Nephron (organoid): ENCODE data around the gene RASA3.

Experiments used
- H3K27ac Mint-ChIP-seq, 3 experiments: 2 replicates each; pipeline ENCODE4 v1.8.0; 2020; ENCODE audit warnings: mixed read lengths in 3 of 3, mild to moderate bottlenecking in 2 of 3, moderate library complexity in 1 of 3
- H3K27me3 Mint-ChIP-seq: 2 replicates; pipeline ENCODE4 v1.8.0; 2021; ENCODE audit warnings: low read depth, mild to moderate bottlenecking, moderate library complexity, mixed read lengths
- H3K36me3 Mint-ChIP-seq: 2 replicates; pipeline ENCODE4 v1.8.0; 2020; ENCODE audit warnings: low read depth, mixed read lengths
- H3K4me1 Mint-ChIP-seq: 2 replicates; pipeline ENCODE4 v1.8.0; 2020; ENCODE audit warnings: mixed read lengths
- H3K4me3 Mint-ChIP-seq, 3 experiments: 2 replicates each; pipeline ENCODE4 v1.8.0; 2020; ENCODE audit warnings: mild to moderate bottlenecking in 3 of 3, mixed read lengths in 3 of 3, moderate library complexity in 2 of 3
- H3K9me3 Mint-ChIP-seq: 2 replicates; pipeline ENCODE4 v1.8.0; 2020; ENCODE audit warnings: mixed read lengths
- CTCF ChIP-seq, 3 experiments: fragments of 200-600 bp; sonication (generic); IDR thresholded peaks; one replicate each; pipeline ENCODE4 v1.5.0; 2021; ENCODE audit warnings: antibody characterized with exemption in 3 of 3; ENCODE audit not compliant: unreplicated experiment in 3 of 3

RASA3 gene

GRCh38 chr13:113996912-113997745 is 135.3 kb downstream of the RASA3 start:
- peak overlapping the region in 1 of 3 experiments; percentile 39 for H3K27ac Mint-ChIP-seq
- H3K27me3 Mint-ChIP-seq: no peaks in the 10 kb centered on the region
- peaks cover 33% of the 10 kb centered on the region for H3K4me1 Mint-ChIP-seq
- peaks cover 14% of the 10 kb centered on the region for H3K36me3 Mint-ChIP-seq
- no peaks in the 10 kb centered on the region for H3K9me3 Mint-ChIP-seq
- no peak for TF ChIP-seq CTCF (IDR thresholded peaks at IDR 0.05; ENCODE audit: unreplicated experiment in 3 of 3)
- no peak overlapping the region for H3K4me3 Mint-ChIP-seq

GRCh38 chr13:113996081-113996911 is 136.1 kb downstream of the RASA3 start:
- Mint-ChIP-seq H3K4me3 (no peak overlapping the region), H3K4me1 (peaks cover 39% of the 10 kb centered on the region), H3K9me3 (no peaks in the 10 kb centered on the region), H3K27ac (no peak overlapping the region), H3K27me3 (no peaks in the 10 kb centered on the region), H3K36me3 (peaks cover 20% of the 10 kb centered on the region)
- no peak for TF ChIP-seq CTCF (IDR thresholded peaks at IDR 0.05; ENCODE audit: unreplicated experiment in 3 of 3)

- Mint-ChIP-seq H3K27ac (no peak overlapping the region), H3K4me3 (no peak overlapping the region), H3K9me3 (no peaks in the 10 kb centered on the region), H3K4me1 (peaks cover 42% of the 10 kb centered on the region), H3K36me3 (peaks cover 25% of the 10 kb centered on the region), H3K27me3 (no peaks in the 10 kb centered on the region)
- TF ChIP-seq CTCF (IDR thresholded peaks at IDR 0.05; ENCODE audit: unreplicated experiment in 3 of 3): no peak
Measured at GRCh38 chr13:113995051-113995601, 137.3 kb downstream of the RASA3 start.

GRCh38 chr13:113992276-113993005 is 140.0 kb downstream of the RASA3 start:
- Mint-ChIP-seq H3K4me3 (no peak overlapping the region), H3K9me3 (no peaks in the 10 kb centered on the region), H3K27me3 (no peaks in the 10 kb centered on the region), H3K4me1 (peaks cover 26% of the 10 kb centered on the region), H3K27ac (no peak overlapping the region), H3K36me3 (peaks cover 31% of the 10 kb centered on the region)
- no peak for TF ChIP-seq CTCF (IDR thresholded peaks at IDR 0.05; ENCODE audit: unreplicated experiment in 3 of 3)

- Mint-ChIP-seq H3K36me3 (peaks cover 31% of the 10 kb centered on the region), H3K4me3 (no peak overlapping the region), H3K27me3 (no peaks in the 10 kb centered on the region), H3K9me3 (no peaks in the 10 kb centered on the region), H3K27ac (peak overlapping the region in 1 of 3 experiments; percentile 1), H3K4me1 (peaks cover 22% of the 10 kb centered on the region)
- TF ChIP-seq CTCF (IDR thresholded peaks at IDR 0.05; ENCODE audit: unreplicated experiment in 3 of 3): no peak
Measured at GRCh38 chr13:113991676-113992179, 140.7 kb downstream of the RASA3 start.
